Left hindlimb (tissue), 1 donor: ENCODE results near the gene LDAF1.
A peak's percentile ranks its signal among the peaks of the same experiment; 100 is the strongest.
"Not testable (repeated sequence)": the region's sequence is repeated elsewhere in the genome, so short reads cannot be mapped to it uniquely, and the experiment has no call there.

Experiments used
- DNase-seq: peaks from one replicate; pipeline ENCODE4 v3.0.0-alpha.2; 2018

Gene LDAF1

GRCh38 chr16:21158208-21159110, at the start of gene LDAF1:
Gene LDAF1 (plus strand): TSS chr16:21158674. CDS start chr16:21161183, 2,509 bp downstream.
- peak; percentile 84 for DNase-seq

DNA sequence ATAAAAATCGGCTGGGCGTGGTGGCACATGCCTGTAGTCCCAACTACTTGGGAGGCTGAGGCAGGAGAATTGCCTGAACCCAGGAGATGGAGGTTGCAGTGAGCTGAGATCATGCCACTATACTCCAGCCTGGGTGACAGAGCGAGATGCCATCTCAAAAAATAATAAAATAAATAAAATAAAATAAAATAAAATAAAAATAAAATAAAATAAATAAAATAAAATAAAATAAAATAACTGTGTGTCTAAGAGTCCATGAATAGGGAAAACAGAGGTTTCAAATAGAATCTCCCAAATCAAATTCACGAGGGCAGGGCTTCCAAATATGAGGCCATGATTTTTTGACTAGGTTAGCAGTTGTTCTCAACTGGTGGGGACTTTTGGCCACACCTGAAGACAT, 42.9 kb upstream of the LDAF1 start:
- DNase-seq, result not testable (repeated sequence)

DNA sequence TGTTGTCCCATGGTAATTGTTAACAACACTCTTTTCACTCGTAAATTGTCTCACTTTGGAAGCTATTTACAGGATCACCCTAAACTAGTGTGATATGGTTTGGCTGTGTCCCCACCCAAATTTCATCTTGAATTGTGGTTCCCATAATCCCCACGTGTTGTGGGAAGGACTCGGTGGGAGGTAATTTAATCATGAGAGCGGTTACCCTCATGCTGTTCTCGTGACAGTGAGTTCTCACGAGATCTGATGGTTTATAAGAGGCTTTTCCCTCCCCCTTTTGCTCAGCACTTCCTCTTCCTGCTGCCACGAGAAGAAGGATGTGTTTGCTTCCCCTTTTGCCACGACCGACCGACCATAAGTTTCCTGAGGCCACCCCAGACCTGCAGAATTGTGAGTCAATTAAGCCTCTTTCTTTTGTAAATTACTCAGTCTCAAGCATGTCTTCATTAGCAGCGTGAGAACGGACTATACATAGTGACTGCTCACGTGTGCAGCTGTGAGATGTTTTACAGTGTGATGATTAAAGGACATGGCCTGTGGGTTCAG, 42.3 kb upstream of the LDAF1 start:
- DNase-seq, result no peak

DNA sequence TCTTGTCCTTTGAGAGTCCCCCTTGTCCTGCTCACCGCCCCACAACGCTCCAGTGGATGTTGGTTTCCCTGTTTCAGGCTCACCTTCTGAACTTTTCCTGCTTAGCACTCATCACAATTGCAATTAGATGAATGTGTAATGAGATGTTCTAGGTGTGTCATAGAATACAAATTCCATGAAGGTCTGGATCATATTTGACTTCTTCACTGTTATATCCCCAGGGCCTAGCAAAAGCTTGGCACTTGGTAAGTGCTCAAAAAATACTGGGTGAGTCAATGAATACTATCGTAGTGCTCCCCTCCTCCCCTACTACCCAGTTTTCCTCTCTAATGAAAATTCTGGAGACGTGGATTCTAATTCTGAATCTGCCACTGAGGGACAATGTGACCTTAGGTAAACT, 40.9 kb upstream of the LDAF1 start:
- no peak for DNase-seq

DNA sequence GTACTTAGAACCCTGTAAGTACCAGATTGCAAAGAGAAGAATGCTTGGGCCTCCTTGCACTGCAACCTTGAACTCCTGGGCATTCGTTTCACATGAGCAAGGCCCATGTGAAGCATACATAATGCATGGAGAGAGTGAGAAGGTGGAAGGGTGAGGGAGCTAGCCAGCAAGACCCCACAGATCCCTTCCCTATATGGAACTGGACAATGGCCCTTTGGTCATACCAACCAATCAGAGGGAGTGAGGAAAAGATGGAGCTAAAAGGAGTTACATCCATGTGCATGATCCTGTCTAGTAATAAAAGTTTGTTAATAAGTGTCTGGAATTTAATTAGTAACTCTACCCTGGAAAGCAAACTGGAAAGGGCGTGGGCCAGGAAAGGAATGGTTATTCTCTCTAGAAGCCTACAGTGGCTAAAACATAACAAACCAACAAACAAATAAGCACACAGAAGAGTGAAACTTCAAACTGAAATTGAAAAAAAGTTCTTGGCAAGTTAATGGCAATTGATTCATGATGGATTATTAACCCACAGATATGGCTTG, 37.4 kb upstream of the LDAF1 start:
- no peak for DNase-seq

DNA sequence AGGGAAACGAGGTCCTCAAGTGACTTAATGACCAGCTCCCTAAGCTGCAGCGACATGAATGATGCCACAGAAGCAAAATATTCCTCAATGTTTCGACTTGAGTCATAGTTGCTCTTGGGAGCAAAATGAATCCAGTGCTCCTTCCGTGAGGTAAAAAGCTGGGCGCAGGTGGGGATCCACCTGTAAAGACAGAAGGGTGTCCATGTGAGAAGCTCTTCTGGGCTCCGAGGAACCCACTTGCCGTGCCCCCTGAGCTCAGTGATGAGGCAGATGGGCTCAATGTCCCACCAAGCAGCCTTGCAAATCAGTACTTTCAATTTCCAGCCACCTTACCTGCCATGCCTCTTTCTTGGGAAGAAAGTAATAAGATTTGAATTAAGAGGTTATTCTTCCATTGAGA, 33.3 kb upstream of the LDAF1 start:
- DNase-seq, result no peak

DNA sequence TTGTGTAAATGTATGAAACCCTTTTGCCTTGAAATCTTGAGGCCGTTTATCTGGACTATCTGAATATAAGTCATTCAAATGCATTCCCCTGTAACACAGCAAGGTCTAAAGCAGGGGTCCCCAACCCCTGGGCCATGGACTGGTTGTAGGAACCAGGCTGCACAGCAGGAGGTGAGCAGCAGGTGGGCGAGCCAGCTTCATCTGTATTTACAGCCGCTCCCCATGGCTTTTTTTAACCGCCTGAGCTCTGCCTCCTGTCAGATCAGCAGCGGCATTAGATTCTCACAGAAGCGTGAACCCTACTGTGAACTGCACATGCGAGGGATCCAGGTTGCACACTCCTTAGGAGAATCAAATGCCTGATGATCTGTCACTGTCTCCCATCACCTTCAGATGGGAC, 32.0 kb upstream of the LDAF1 start:
- no peak for DNase-seq

DNA sequence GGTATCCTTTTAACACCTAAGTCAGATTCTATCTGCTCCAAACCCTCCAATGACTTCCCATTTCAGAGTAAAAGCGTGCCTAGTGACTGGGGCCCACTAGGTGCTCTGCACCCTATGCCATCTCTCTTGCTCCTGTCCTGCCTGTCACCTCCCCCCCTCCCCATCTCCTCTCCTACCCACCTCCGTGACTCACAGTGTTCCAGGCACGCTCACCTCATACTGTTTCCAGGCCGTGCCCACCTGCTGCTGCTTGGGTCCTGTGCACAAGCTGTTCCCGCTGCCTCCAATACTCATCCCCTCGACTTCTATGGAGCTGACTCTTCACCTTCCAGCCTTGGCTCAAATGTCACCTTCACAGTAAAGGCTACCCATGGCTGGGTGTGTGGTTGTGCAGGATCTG, 29.5 kb upstream of the LDAF1 start:
- DNase-seq, result no peak

DNA sequence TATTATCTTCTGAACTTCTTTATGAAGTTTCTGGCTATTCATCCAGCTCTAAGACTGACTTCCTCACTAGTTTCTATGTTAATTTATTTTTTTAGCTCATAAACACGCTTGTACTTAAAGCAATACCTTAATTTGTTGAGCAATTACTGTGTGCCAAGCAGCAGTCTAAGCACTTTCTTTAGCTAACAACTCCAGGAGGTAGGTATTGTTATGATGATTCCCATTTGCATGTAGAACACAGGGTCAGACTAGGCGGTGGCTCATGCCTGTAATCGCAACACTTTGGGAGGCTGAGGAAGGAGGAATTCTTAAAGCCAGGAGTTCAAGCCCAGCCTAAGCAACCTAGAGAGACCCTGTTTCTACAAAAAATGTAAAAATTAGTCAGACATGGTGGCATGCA, 27.7 kb upstream of the LDAF1 start:
- DNase-seq, result no peak

GRCh38 chr16:21134053-21134452, 24.4 kb upstream of the LDAF1 start:
- no peak for DNase-seq

GRCh38 chr16:21145738-21146137, 12.7 kb upstream of the LDAF1 start:
- no peak for DNase-seq

DNA sequence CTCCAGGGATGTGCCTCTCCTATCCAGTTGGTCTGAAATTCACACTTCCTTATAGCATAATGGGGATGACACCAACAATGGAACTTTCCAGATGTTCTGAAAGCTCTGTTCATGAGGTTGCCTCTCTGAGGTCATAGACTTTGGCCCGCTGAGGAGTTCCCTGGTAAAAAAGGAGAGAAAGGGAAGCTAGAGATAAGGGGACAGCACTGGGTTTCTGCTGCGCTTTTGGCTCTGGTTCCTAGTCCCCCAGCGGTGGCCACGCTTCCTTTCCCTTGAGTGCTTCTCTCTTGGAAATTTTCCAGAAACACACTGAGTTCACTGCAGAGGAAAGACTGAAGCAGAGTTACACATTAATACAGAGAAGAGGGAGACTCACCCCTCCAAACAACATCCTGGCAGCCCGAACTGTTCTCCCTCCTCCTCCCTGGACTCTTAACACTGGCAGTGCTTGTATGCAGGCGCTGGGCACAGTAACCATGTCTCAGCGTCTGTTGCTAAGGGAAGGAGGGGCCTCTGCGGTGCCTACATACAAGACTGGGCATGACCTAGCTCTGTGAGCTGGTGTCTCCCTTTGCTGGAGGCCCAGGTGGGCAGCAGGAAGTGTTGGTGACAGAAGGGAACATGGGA, 8.0 kb upstream of the LDAF1 start, which contains the start of gene DNAH3:
Gene DNAH3 (minus strand): TSS at position 472 of the 627 bp plus-strand sequence. CDS start 527 bp downstream, outside the sequence.
- DNase-seq, result no peak

DNA sequence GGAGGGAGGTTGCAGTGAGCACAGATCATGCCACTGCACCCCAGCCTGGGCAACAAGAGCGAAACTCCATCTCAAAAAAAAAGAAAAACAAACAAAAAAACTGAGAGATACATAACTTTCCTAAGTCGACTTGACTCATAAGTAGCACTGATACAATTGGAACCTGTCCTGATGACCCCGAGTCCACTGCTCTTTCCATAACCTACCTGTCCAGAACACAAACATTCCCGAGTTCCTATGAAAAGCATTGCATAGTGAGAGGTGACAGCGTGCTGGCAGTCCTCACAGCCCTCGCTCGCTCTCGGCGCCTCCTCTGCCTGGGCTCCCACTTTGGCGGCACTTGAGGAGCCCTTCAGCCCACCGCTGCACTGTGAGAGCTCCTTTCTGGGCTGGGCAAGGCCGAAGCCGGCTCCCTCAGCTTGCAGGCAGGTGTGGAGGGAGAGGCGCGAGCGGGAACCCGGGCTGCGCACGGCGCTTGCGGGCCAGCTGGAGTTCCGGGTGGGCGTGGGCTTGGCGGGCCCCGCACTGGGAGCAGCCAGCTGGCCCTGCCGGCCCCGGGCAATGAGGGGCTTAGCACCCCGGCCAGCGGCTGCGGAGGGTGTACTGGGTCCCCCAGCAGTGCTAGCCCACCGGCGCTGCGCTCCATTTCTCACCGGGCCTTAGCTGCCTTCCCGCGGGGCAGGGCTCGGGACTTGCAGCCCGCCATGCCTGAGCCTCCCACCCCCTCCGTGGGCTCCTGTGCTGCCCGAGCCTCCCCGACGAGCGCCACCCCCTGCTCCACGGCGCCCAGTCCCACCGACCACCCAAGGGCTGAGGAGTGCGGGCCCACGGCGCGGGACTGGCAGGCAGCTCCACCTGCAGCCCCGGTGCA, 6.1 kb upstream of the LDAF1 start:
- DNase-seq, result not testable (repeated sequence)

- not testable (repeated sequence) for DNase-seq
Measured at GRCh38 chr16:21153124-21153729, 5.2 kb upstream of the LDAF1 start.

DNA sequence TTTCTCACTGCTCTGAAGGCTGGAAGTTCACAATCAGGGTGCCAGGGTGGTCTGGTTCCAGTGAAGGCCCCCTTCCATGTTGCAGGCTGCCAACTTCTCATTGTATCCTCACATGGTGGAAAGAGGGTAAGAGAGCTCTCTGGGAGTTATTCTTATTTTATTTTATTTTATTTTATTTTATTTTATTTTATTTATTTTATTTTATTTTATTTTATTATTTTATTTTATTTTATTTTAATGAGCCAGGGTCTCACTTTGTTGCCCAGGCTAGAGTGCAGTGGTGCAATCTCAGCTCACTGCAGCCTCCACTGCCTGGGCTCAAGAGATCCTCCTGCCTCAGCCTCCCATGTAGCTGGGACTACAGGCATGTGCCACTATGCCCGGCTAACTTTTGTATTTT, 2.5 kb upstream of the LDAF1 start:
- not testable (repeated sequence) for DNase-seq

DNA sequence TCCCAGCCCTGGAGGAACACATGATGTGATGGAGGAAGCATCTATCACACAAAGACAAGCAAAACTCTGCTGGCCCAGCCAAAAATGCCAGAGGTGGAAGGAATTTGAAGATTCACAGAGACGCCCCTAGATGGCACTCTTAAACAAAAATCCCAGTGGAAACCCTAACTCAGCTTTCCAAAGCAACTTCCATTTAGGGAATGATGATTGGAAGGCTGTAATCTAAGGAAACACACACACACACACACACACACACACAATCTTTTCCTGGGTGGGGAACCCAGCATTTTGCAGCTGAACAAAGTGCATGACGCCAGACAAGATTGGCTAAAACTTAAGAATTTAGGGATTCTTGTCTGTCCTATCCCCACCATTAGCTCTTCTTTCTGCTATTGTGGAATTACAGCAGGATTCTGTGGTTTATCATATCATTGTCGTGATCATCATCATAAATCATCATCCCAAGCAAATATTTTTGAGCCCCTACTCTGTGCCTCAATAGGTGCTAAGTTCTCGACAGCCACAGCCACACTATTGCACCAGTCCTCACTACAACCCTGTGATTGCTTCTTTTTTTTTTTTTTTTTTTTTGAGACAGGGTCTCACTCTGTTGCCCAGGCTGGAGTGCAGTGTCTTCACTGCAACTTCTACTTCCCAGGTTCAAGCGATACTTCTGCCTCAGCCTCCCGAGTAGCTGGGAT, 1.6 kb upstream of the LDAF1 start:
- peak; percentile 62 for DNase-seq

DNA sequence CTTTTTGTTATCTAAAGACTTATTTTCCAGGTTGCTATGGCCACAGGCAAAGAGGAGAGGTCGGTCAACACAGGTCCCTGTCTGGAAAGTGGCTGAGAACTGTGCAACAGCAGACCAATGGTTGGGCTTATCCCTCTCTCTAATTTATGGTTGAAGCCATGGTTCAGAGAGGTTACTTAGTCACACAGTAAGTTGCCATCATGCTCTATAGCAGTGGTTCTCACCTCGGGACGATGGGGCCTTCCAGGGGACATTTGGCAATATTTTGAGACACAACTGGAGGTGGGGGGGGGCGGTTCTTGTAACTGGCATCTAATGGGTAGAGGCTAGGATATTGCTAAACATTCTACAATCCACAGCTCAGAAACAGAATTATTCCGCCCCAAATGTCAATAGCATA, 842 bp upstream of the LDAF1 start:
- no peak for DNase-seq

DNA sequence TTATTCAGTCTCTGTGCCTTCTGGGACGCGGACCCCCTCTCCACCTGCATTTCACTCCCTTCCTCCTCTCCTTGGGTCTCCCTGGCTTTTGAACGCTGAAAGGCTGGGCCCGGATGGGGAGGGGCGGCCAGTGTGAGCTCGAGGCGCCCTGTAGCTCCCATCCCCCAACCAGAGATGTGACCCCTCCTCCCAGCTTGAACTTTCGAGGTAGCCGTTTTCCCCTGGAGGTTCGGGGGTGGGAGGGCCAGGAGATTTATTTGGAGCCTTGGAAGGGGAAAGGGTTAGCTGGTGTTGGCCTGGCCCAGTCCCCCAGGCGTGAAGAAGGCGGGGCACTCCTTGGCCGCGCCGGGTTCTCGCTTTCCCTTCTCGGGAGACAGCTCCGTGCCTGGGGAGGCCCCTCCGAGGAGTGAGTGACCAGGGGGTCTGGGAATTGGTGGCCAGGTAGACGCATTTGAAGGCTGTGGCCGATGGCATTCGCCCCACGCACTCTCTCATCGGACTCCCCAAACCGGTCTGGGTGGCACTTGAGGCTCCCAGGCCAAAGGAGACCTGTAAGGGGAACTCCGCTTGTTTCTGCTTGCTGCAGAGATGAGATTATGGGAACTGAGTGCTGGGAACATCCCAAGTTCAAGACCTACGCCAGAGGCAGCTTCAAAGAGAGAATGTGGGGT, 942 bp downstream of the LDAF1 start:
- peak; percentile 57 for DNase-seq

GRCh38 chr16:21160276-21160675, 1.8 kb downstream of the LDAF1 start:
- no peak for DNase-seq

- no peak for DNase-seq
Measured at GRCh38 chr16:21161211-21161610, 2.7 kb downstream of the LDAF1 start.

DNA sequence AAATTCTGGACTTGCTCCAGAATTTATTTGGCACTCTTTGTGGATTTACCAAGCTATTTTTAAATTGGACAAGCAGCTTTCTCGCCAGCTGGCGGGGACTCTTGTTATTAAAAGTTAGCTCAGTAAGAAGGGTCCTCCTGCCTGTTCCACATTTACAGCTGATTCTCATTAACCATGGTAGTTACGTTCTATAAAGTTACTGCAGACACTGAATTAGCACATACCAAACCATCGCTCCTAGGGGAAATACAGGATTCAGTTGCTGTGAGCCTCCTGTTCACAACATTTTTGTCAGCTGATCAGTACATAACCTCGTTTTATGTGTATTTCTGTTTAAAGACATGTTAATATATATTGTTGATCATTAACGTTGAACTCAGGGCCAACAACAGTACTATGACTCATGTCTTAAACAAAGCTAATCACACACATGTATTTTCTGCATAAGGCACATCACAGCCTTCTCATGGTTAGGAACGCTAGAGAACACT, 4.2 kb downstream of the LDAF1 start:
- no peak for DNase-seq
